B cell (primary cell): ENCODE results near the gene C8A. TPM values are rescaled to one million over a fixed set of nuclear protein-coding genes. Genes with fewer than 3 reads are reported as not detected.

Source experiments
- ATAC-seq: fragments of 200-7000 bp; cut with Tn5 transposase; one replicate; pipeline ENCODE4 v1.10.0; 2021; ENCODE audit warnings: low read depth, mild to moderate bottlenecking, moderate number of reproducible peaks, moderate library complexity
- CTCF ChIA-PET: fragments of 350-600 bp; sonication (Branson Sonifier 250); formaldehyde crosslinking; loops from one replicate; lab custom pipeline; 2021; ENCODE audit warnings: antibody characterized with exemption, inconsistent platforms; lab: Charles Lee
- POLR2A ChIA-PET: fragments of 350-600 bp; sonication (Branson Sonifier 250); formaldehyde crosslinking; loops from one replicate; lab custom pipeline; 2021; ENCODE audit warnings: antibody characterized with exemption; lab: Charles Lee
- DNase-seq: peaks from one replicate; pipeline ENCODE4 v3.0.0; 2013
- H2AFZ ChIP-seq: 2 replicates; pipeline ENCODE4 v1.6.1; 2012; ENCODE audit warnings: mild to moderate bottlenecking, low read depth, low read length; ENCODE audit not compliant: insufficient read depth, poor library complexity, severe bottlenecking
- H3K27ac ChIP-seq, 2 donors: 1 replicate in 1 of 2; 2 replicates in 1 of 2; pipeline ENCODE4 v1.5.1; 2012 to 2013; ENCODE audit warnings: low read length in 2 of 2, mild to moderate bottlenecking in 2 of 2, moderate library complexity in 1 of 2
- H3K27me3 ChIP-seq, 4 experiments: fragments of 200-600 bp in 1 of 4; sonication (generic) in 1 of 4; replicated peaks in 1 of 4; 1 replicate in 2 of 4; 2 replicates in 2 of 4; pipeline versions ENCODE4 v1.6.1 to v1.7.0; 2013 to 2016; ENCODE audit warnings: low read length in 3 of 4, mild to moderate bottlenecking in 2 of 4, mixed read lengths in 1 of 4, moderate library complexity in 1 of 4; ENCODE audit not compliant: insufficient read depth in 4 of 4, control insufficient read depth in 3 of 4; ENCODE audit errors: control extremely low read depth in 1 of 4
- H3K36me3 ChIP-seq, 2 experiments: replicated peaks in 1 of 2; 1 replicate in 1 of 2; 2 replicates in 1 of 2; pipeline versions ENCODE4 v1.6.1 to v1.7.1; 2013; ENCODE audit warnings: low read length in 1 of 2; ENCODE audit not compliant: insufficient read depth in 2 of 2, control insufficient read depth in 1 of 2; ENCODE audit errors: control extremely low read depth in 1 of 2, extremely low read depth in 1 of 2
- H3K4me1 ChIP-seq, 2 donors: fragments of 200-600 bp in 1 of 2; sonication (generic) in 1 of 2; 1 replicate in 1 of 2; 2 replicates in 1 of 2; pipeline versions ENCODE4 v1.5.1 to v1.6.1; 2013 to 2017; ENCODE audit warnings: low read length in 2 of 2; ENCODE audit not compliant: control insufficient read depth in 2 of 2, insufficient read depth in 2 of 2
- H3K4me2 ChIP-seq: replicated peaks from 2 replicates; pipeline ENCODE3; 2012; ENCODE audit warnings: mild to moderate bottlenecking, low read depth, low read length; ENCODE audit not compliant: poor library complexity, severe bottlenecking
- H3K4me3 ChIP-seq, 5 experiments: fragments of 200-600 bp in 1 of 5; sonication (generic) in 1 of 5; 1 replicate in 3 of 5; 2 replicates in 2 of 5; pipeline versions ENCODE4 v1.5.1 to v1.7.0; 2011 to 2016; ENCODE audit warnings: low read length in 4 of 5, mild to moderate bottlenecking in 4 of 5, low read depth in 2 of 5, control low read depth in 1 of 5, moderate library complexity in 1 of 5; ENCODE audit not compliant: insufficient read depth in 1 of 5; ENCODE audit errors: control extremely low read depth in 1 of 5, extremely low read depth in 1 of 5
- H3K79me2 ChIP-seq: fragments of 200-600 bp; sonication (generic); one replicate; pipeline ENCODE4 v1.6.0; 2016; ENCODE audit warnings: low read length; ENCODE audit not compliant: control insufficient read depth, insufficient read depth
- H3K9ac ChIP-seq: fragments of 200-600 bp; sonication (generic); 2 replicates; pipeline ENCODE4 v1.6.1; 2017; ENCODE audit warnings: mild to moderate bottlenecking, low read length, moderate library complexity
- H3K9me3 ChIP-seq, 3 donors: one replicate each; pipeline versions ENCODE4 v1.6.1 to v1.7.1; 2013; ENCODE audit warnings: low read length in 2 of 3; ENCODE audit not compliant: control insufficient read depth in 2 of 3, insufficient read depth in 1 of 3; ENCODE audit errors: control extremely low read depth in 1 of 3
- H4K20me1 ChIP-seq: 2 replicates; pipeline ENCODE4 v1.6.0; 2012; ENCODE audit warnings: mild to moderate bottlenecking, low read length; ENCODE audit not compliant: insufficient read depth, control insufficient read depth, poor library complexity, severe bottlenecking
- H3K27ac Mint-ChIP-seq: one replicate; pipeline ENCODE4 v1.8.0; 2021; ENCODE audit warnings: mixed read lengths
- H3K27me3 Mint-ChIP-seq: one replicate; pipeline ENCODE4 v1.8.0; 2021; ENCODE audit warnings: mixed read lengths
- H3K4me1 Mint-ChIP-seq: one replicate; pipeline ENCODE4 v1.8.0; 2021; ENCODE audit warnings: mixed read lengths
- H3K4me3 Mint-ChIP-seq: one replicate; pipeline ENCODE4 v1.8.0; 2021; ENCODE audit warnings: mixed read lengths
- H3K9me3 Mint-ChIP-seq: one replicate; pipeline ENCODE4 v1.8.0; 2022; ENCODE audit warnings: mixed read lengths; ENCODE audit not compliant: insufficient read depth
- EZH2 ChIP-seq: IDR thresholded peaks from 2 replicates; pipeline ENCODE4 v1.6.1; 2012; ENCODE audit warnings: borderline replicate concordance, low read depth, mild to moderate bottlenecking, moderate library complexity, low read length; ENCODE audit not compliant: insufficient read depth, poor library complexity, severe bottlenecking
- intact Hi-C: fragments of 100-400 bp; cut with micrococcal nuclease; formaldehyde crosslinking; loops from one replicate; pipeline ENCODE4 v1.10.0; 2022
- polyA plus RNA-seq: library from polyadenylated mRNA; depleted of rRNA; stranded (reverse); fragments of >200 nt; gene quantifications from 2 replicates; pipeline ENCODE4 v1.2.3, GENCODE V29; 2012
- total RNA-seq, 2 donors: library from RNA; stranded (reverse); fragments of 120-200 nt in 1 of 2; gene quantifications; 1 replicate in 1 of 2; 2 replicates in 1 of 2; pipeline versions ENCODE4 v1.2.3 to v1.2.4, GENCODE V29; 2013 to 2022
- TF ChIP-seq, protein P1 (sequence below): fragments of 200-600 bp; IDR thresholded peaks from one replicate; pipeline ENCODE4 v1.8.0; 2022; ENCODE audit warnings: antibody characterized with exemption, mild to moderate bottlenecking

C8A gene
- total and polyA plus RNA-seq, 2 donors (not counting 1 experiment from before 2014, with no cell fraction given) = not detected

DNA sequence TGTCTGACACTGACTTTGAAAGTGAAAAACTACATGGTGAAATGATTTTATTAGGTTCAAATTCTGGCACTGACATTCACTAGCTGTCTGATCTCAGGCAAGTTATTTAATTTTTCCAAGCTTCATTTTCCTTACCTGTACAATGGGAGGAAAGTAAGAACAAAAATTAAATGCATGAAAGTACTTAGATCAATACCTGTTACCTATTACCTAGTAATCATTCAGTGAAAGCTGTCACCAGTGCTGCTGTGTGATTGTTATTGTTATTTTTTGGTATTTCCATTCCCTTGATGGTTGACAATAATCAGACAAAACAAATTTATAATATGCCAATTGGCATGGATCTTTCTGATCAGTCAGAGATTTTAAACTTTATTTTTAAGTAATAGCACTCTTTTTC is 1.6 kb downstream of the C8A start:
- Histone ChIP-seq H3K27ac (no peak overlapping the region), H3K4me1 (no peaks in the 10 kb centered on the region), H4K20me1 (no peaks in the 10 kb centered on the region), H3K36me3 (no peaks in the 10 kb centered on the region), H3K9me3 (no peaks in the 10 kb centered on the region), H3K9ac (no peak overlapping the region), H3K4me3 (no peak overlapping the region), H3K27me3 (peaks cover 0 to 3% (median 0%) of the 10 kb centered on the region in 4 experiments), H3K79me2 (no peaks in the 10 kb centered on the region), H2AFZ (no peak overlapping the region), H3K4me2 (no peak overlapping the region)
- ATAC-seq (no peak), DNase-seq (no peak)
- no peak overlapping the region for H3K27ac Mint-ChIP-seq
- H3K4me3 Mint-ChIP-seq = no peak overlapping the region
- CTCF ChIA-PET = no interaction called here
- POLR2A ChIA-PET = no interaction called here
- TF ChIP-seq EZH2 = no peak
- TF ChIP-seq, protein P1, sequence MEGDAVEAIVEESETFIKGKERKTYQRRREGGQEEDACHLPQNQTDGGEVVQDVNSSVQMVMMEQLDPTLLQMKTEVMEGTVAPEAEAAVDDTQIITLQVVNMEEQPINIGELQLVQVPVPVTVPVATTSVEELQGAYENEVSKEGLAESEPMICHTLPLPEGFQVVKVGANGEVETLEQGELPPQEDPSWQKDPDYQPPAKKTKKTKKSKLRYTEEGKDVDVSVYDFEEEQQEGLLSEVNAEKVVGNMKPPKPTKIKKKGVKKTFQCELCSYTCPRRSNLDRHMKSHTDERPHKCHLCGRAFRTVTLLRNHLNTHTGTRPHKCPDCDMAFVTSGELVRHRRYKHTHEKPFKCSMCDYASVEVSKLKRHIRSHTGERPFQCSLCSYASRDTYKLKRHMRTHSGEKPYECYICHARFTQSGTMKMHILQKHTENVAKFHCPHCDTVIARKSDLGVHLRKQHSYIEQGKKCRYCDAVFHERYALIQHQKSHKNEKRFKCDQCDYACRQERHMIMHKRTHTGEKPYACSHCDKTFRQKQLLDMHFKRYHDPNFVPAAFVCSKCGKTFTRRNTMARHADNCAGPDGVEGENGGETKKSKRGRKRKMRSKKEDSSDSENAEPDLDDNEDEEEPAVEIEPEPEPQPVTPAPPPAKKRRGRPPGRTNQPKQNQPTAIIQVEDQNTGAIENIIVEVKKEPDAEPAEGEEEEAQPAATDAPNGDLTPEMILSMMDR = no peak
- peaks cover 2% of the 10 kb centered on the region for H3K9me3 Mint-ChIP-seq
- H3K4me1 Mint-ChIP-seq = no peaks in the 10 kb centered on the region
- intact Hi-C loops = no loop called here
- peaks cover 21% of the 10 kb centered on the region for H3K27me3 Mint-ChIP-seq

DNA sequence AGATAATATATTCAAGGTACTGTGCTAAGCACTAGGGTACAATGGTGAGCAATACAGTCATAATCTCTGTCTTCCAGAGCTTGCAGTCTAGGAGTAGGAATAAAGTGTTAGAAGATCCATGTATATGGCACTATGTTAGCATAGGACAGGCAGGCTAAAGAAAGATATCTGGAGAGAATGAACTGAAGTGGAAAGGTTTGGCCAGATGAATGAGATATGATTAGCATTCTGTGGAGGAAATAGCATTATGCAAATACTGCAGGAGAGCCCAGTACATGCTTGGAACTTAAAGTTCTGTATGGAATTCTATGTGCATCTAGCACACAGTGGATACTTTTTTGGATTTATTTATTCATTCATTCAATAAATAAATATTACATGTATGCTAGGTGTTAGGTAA is 4.7 kb downstream of the C8A start:
- no peak for ATAC-seq
- Histone ChIP-seq H3K36me3 (no peaks in the 10 kb centered on the region), H3K79me2 (no peaks in the 10 kb centered on the region), H3K4me2 (no peak overlapping the region), H3K9me3 (no peaks in the 10 kb centered on the region), H3K9ac (no peak overlapping the region), H4K20me1 (no peaks in the 10 kb centered on the region), H3K4me1 (no peaks in the 10 kb centered on the region), H3K4me3 (no peak overlapping the region), H2AFZ (no peak overlapping the region), H3K27ac (no peak overlapping the region), H3K27me3 (no peaks in the 10 kb centered on the region)
- ChIA-PET POLR2A (no interaction called here), CTCF (no interaction called here)
- no peak for TF ChIP-seq EZH2
- TF ChIP-seq, protein P1 = no peak
- Mint-ChIP-seq H3K4me3 (no peak overlapping the region), H3K9me3 (peaks cover 2% of the 10 kb centered on the region), H3K4me1 (no peaks in the 10 kb centered on the region), H3K27ac (no peak overlapping the region), H3K27me3 (peaks cover 16% of the 10 kb centered on the region)
- DNase-seq = no peak
- intact Hi-C loops = no loop called here
